Measurements from ENCODE around the gene SLC6A9. TPM values are rescaled to one million over a fixed set of nuclear protein-coding genes. Genes with fewer than 3 reads are reported as not detected.

SLC6A9 gene
- total and polyA plus RNA-seq, 2 experiments from 2014 or later = 4.9 to 13.2 TPM

DNA sequence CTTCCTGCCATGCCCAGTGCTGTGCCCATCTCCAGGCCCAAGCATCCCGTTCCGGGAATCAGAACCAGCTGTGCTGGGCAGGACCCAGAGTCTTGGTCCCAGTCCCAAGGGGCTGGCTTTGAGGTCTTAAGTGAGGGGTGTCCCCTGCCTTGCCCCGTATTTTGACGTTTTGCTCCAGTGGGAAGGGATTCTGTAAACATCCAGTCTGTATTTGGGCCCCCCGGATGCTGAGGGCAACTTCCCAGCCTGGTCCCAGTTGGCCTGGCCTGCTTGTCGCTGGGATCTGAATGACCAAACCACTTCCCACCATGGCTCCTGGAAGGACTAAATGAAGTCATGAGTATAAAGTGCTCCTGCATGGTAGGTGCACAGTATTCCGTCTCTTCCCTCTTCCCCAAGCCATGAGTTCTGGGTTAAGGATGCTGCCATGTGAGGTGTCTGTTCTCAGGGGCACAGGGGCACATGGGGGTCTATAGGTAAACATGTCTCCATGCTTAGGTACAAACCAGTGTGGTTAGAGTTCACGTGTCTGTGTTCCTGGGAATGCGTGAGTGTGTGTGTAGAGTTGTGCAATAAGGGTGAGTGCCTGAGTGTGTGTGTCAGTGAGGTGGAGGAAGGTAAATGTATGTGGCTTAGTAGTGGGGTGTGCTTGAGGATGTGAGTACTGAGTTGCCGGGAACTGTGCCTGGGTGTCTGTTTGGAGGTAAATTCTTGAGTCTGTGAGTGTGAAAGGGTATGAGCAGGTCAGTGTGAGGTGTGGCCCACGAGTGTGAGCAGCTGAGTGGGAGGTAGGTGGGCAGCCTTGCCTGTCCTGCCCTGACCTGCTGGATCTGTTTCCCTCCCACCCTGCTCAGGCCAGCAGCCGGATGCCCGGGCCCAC lies 50.8 kb downstream of the SLC6A9 start:
- H3K27me3 ChIP-seq = no peaks in the 10 kb centered on the region
- H3K9me3 ChIP-seq (ENCODE audit: low read depth) = no peaks in the 10 kb centered on the region
- H3K4me3 ChIP-seq = peak overlapping the region; percentile 92
- DNase-seq (ENCODE audit: low read depth in 1 of 2, low spot score in 1 of 2) = peak in 1 of 2 donors; percentile 37
- TF ChIP-seq, protein P1, sequence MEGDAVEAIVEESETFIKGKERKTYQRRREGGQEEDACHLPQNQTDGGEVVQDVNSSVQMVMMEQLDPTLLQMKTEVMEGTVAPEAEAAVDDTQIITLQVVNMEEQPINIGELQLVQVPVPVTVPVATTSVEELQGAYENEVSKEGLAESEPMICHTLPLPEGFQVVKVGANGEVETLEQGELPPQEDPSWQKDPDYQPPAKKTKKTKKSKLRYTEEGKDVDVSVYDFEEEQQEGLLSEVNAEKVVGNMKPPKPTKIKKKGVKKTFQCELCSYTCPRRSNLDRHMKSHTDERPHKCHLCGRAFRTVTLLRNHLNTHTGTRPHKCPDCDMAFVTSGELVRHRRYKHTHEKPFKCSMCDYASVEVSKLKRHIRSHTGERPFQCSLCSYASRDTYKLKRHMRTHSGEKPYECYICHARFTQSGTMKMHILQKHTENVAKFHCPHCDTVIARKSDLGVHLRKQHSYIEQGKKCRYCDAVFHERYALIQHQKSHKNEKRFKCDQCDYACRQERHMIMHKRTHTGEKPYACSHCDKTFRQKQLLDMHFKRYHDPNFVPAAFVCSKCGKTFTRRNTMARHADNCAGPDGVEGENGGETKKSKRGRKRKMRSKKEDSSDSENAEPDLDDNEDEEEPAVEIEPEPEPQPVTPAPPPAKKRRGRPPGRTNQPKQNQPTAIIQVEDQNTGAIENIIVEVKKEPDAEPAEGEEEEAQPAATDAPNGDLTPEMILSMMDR (IDR thresholded peaks at IDR 0.05; ENCODE audit: low read depth, low read length) = no peak
- H3K36me3 ChIP-seq = peaks cover 11% of the 10 kb centered on the region
- H3K4me1 ChIP-seq (ENCODE audit: low read depth) = no peaks in the 10 kb centered on the region
- no peak overlapping the region for H3K27ac ChIP-seq

DNA sequence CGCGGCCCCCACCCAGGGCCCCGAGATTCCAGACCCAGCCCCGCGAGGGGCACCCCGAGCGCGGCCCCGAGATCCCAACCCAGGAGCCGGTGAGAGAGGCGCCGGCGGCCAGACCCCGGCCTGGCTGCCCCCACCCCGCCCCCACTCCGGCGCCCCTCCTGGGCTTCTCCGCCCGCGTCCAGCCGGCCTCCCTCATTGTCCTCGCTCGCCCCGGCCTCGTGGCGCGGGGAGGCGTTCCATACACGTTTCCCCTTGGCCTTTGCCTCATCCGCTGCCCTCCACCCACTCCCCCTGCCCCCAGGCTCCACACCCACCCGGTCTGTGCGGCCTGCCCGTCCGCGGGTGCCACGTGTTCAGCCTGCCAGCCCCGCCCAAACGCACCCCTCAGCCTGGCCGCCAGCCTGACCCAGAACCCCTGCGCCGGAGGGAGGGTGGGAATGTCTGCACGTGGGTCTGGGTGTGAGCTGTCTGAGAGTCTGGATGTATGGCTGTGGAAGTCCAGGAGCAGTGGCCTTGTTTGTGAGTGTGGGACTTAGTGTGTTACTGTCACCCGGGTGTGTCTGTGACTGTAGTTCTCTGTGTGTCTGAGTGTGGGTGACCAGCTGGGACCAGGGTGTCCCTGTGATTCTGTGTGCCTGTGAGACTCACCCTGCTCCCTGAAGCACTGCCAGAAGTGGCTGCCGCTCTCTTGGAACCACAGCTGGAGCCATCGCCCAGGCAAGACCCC lies 51.6 kb downstream of the SLC6A9 start:
- H3K9me3 ChIP-seq (ENCODE audit: low read depth) = no peaks in the 10 kb centered on the region
- H3K27me3 ChIP-seq = no peaks in the 10 kb centered on the region
- H3K4me1 ChIP-seq (ENCODE audit: low read depth) = no peaks in the 10 kb centered on the region
- TF ChIP-seq, protein P1 (IDR thresholded peaks at IDR 0.05; ENCODE audit: low read depth, low read length) = no peak
- peaks cover 11% of the 10 kb centered on the region for H3K36me3 ChIP-seq
- DNase-seq (ENCODE audit: low read depth in 1 of 2, low spot score in 1 of 2) = peak; percentile 36 to 63
- H3K27ac ChIP-seq = no peak overlapping the region
- H3K4me3 ChIP-seq = peak overlapping the region; percentile 92

DNA sequence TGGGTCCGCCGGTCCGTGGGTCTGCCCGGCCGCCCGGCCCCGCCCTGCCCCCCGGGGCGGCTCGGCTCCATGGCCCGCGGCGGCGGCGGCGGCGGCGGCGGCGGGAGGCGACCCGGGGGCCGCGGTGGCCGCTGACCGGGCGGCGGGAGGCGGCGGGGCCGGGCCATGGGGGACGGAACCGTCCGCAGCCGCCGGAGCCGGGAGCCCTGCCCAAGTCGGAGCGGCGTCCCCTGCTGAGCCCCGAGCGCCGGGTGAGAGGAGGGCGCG lies 52.1 kb downstream of the SLC6A9 start:
- TF ChIP-seq, protein P1 (IDR thresholded peaks at IDR 0.05; ENCODE audit: low read depth, low read length) = no peak

DNA sequence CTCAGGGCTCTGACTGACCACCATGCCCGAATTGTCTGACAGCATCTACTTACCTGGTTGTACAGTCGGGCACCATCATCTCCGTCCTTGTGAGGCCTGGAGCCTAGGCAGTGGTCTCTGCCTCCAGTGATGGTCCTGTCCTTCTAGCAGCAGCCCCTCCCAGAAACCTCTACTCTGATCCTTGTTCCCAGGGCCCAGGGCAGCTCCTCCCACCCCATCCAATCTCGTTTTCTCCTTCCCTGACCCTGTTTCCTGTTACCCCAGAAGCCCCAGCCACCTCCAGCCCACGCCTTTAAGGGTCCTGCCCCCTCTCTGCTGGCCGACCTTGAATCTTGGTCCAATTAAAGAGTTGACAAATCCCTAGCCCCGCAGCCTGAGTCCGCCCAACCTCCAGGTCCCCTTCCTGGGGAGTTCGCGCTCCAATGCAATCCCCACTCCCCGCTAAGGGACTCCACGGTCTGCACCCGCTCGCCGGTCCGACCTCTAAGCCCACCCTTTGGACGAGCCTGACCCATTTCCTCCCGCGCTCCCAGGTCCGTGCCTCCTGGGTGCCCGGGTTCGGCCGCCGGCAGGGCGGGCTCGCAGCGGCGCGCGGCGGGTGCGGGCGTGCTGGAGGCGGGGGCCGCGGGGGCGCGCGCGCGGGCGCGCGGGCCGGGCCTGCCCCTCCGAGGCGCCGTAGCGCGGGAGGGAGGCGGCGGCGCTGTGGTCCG lies 52.6 kb downstream of the SLC6A9 start, which contains the start of gene B4GALT2:
TSS of gene B4GALT2 (plus strand) at position 660 of the 710 bp plus-strand sequence. CDS start 1,951 bp downstream, outside the sequence.
- Histone ChIP-seq H3K4me1 (ENCODE audit: low read depth) (no peaks in the 10 kb centered on the region), H3K27ac (no peak within 1 kb of the TSS)

More for the DNA sequence above, 52.1 kb downstream of the SLC6A9 start:
- Histone ChIP-seq H3K4me1 (ENCODE audit: low read depth) (no peaks in the 10 kb centered on the region), H3K27me3 (no peaks in the 10 kb centered on the region), H3K4me3 (peak overlapping the region; percentile 92), H3K36me3 (peaks cover 11% of the 10 kb centered on the region), H3K27ac (no peak overlapping the region), H3K9me3 (ENCODE audit: low read depth) (no peaks in the 10 kb centered on the region)
- peak in 1 of 2 donors; percentile 29 for DNase-seq (ENCODE audit: low read depth in 1 of 2, low spot score in 1 of 2)

DNA sequence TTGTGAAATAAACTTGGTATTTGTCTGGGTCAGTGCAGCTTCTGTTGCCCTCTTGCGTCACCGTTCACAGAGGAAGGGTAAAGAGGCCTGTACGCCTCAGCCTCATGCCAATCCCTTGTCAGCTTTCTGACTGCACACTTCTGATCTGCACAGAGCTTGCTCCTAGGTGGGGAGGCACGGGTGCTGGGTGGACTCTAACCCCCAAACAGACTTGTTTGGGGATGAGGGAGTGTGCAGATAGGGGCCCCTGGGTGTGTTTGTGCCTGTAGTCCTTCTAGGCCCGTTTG lies 53.1 kb downstream of the SLC6A9 start:
- H3K4me1 ChIP-seq (ENCODE audit: low read depth) = no peaks in the 10 kb centered on the region
- no peak for DNase-seq (ENCODE audit: low read depth in 1 of 2, low spot score in 1 of 2)
- H3K27ac ChIP-seq = no peak overlapping the region
- no peaks in the 10 kb centered on the region for H3K27me3 ChIP-seq
- peak overlapping the region; percentile 72 for H3K4me3 ChIP-seq
- peaks cover 11% of the 10 kb centered on the region for H3K36me3 ChIP-seq
- H3K9me3 ChIP-seq (ENCODE audit: low read depth) = no peaks in the 10 kb centered on the region
- TF ChIP-seq, protein P1 (IDR thresholded peaks at IDR 0.05; ENCODE audit: low read depth, low read length) = no peak

More for the DNA sequence above, 52.6 kb downstream of the SLC6A9 start, which contains the start of gene B4GALT2:
- peak; percentile 45 to 46 for DNase-seq (ENCODE audit: low read depth in 1 of 2, low spot score in 1 of 2)
- Histone ChIP-seq H3K4me3 (peak within 1 kb of the TSS; percentile 92), H3K36me3 (peaks cover 11% of the 10 kb centered on the region), H3K9me3 (ENCODE audit: low read depth) (no peaks in the 10 kb centered on the region), H3K27me3 (no peaks in the 10 kb centered on the region)
- TF ChIP-seq, protein P1 (IDR thresholded peaks at IDR 0.05; ENCODE audit: low read depth, low read length) = no peak

Measured in cardiac muscle cell (in vitro differentiated cells and primary cell).